GM12865 (cell line): ENCODE measurements around the gene ZDHHC4.
A peak's percentile ranks its signal among the peaks of the same experiment; 100 is the strongest.

ENCODE experiments used
- DNase-seq: peaks from one replicate; pipeline ENCODE4 v3.0.0; 2010; ENCODE audit warnings: low read depth
- H3K4me3 ChIP-seq: 2 replicates; pipeline ENCODE4 v1.5.1; 2011; ENCODE audit warnings: mild to moderate bottlenecking, low read depth, low read length, control low read depth
- TF ChIP-seq, protein P1 (sequence below): IDR thresholded peaks from 2 replicates; pipeline ENCODE4 v1.5.1; 2011; ENCODE audit warnings: low read length, control low read depth, low read depth, inconsistent platforms; ENCODE audit not compliant: insufficient read depth; ENCODE audit errors: missing control alignments

Gene ZDHHC4

GRCh38 chr7:6590645-6591110 is 13.4 kb downstream of the ZDHHC4 start:
- no peak for DNase-seq
- TF ChIP-seq, protein P1, sequence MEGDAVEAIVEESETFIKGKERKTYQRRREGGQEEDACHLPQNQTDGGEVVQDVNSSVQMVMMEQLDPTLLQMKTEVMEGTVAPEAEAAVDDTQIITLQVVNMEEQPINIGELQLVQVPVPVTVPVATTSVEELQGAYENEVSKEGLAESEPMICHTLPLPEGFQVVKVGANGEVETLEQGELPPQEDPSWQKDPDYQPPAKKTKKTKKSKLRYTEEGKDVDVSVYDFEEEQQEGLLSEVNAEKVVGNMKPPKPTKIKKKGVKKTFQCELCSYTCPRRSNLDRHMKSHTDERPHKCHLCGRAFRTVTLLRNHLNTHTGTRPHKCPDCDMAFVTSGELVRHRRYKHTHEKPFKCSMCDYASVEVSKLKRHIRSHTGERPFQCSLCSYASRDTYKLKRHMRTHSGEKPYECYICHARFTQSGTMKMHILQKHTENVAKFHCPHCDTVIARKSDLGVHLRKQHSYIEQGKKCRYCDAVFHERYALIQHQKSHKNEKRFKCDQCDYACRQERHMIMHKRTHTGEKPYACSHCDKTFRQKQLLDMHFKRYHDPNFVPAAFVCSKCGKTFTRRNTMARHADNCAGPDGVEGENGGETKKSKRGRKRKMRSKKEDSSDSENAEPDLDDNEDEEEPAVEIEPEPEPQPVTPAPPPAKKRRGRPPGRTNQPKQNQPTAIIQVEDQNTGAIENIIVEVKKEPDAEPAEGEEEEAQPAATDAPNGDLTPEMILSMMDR, result no peak
- peak overlapping the region; percentile 94 for H3K4me3 ChIP-seq

GRCh38 chr7:6600093-6600492 is 22.8 kb downstream of the ZDHHC4 start:
- TF ChIP-seq, protein P1, result no peak
- DNase-seq, result no peak
- H3K4me3 ChIP-seq, result no peak overlapping the region

DNA sequence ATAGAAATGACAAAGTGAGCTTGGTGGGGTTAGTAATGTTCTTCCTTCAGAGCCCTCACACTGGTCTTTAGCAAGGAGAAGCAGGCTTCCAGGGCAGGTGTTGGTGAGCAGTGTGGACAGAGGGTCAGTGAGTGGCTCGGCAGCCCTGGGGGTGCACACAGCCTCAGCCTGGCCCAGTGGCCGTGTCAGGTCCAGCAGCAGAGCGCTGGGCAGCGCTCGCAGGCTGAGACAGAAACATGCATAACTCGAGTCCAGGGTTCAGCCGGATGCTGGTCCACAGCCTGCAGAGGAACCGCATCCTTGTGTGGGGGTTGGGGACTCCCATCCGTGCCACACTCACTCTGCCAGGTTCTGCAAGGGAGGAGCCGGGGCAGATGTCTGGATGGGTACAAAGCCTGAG is 27.2 kb downstream of the ZDHHC4 start:
- DNase-seq, result no peak
- TF ChIP-seq, protein P1, result no peak

DNA sequence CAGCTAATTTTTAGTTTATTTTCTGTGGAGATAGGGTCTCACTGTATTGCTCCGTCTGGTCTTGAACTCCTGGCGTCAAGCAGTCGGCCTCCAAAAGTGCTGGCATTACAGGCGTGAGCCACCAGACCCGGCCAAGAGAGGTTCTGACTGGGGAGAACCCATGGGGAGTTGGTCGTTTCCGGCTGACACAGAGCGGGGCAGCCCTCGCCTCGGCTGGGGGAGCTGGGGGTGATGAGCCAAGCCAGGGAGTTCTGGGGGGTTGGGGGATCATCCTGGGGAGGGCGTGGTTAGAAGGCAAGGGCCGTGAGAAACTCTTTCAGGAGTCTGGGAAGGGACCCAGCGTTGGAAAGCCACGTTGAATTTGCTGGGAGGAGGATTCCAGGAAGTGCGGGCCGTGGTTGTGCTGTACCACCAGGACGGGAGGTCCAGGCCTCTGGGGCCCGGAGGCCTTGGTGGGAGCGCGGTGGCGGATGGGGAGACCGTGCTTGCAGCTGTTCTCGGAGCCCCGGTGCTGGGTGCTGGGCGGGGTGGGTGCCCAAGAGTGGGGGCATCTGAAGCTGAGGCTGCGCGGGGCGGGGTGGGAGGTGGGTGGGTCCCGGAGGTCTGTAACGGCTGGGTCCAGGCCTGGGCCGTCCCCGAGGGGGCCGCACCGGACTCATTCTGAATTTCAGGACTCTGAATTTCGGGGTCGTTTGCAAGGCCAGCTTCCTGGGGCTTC is 29.8 kb downstream of the ZDHHC4 start:
- no peak overlapping the region for H3K4me3 ChIP-seq
- TF ChIP-seq, protein P1, result no peak
- no peak for DNase-seq

More for the DNA sequence above, 27.2 kb downstream of the ZDHHC4 start:
- H3K4me3 ChIP-seq, result no peak overlapping the region

DNA sequence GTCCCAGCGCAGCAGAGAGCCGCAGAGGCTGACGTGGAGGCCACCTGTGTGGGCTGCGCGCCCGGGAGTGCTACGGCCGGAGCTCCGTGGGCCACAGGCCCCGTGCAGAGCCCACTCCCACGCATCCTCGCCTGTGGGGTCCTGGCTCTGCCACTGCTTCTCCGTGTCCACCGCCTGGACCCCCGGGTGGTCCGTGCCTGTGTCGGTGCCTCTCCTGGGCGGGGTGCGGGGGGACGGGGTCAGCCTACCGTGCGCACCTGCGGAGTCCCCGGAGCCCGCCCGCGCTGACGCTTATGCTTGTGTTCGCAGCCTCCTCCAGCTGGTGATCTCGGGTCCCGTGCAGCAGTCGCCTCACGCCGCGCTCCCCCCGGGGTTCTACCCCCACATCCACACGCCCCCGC is 30.4 kb downstream of the ZDHHC4 start:
- DNase-seq, result no peak
- H3K4me3 ChIP-seq, result no peak overlapping the region
- TF ChIP-seq, protein P1, result no peak

DNA sequence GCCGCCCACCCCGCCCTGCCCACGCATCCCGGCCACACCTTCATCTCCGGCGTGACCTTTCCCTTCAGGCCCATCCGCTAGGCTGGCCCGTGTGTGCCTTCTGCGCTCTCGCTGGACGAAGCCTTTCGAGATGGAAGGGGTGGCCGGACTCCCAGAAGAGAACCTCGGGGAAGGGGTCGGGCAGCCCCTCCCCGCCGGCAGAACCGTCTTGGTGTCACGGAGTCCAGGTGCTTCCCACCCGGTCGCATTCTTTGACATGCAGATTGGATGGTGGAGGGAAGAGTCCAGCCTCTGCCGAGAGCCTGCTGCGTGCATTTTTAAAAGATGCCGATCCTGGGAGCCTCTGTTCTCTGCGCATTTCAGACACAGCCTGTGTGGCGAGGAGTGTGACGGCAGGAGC is 30.8 kb downstream of the ZDHHC4 start:
- no peak overlapping the region for H3K4me3 ChIP-seq
- no peak for DNase-seq
- TF ChIP-seq, protein P1, result no peak

DNA sequence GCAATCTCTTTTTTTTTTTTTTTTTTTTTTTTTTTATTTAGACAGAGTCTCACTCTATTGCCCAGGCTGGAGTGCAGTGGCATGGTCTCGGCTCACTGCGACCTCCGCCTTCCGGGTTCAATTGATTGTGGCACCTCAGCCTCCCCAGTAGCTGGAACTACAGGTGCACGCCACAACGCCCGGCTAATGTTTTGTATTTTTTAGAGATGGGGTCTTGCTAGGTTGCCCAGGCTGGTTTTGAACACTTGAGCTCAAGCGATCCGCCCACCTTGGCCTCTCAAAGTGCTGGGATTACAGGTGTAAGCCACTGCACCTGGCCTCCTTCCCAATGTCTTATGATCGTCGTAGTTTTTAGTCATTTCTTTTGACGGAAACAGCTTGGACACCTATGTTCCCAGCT is 31.5 kb downstream of the ZDHHC4 start:
- TF ChIP-seq, protein P1, result no peak
- DNase-seq, result no peak
- H3K4me3 ChIP-seq, result no peak overlapping the region
